GM23248 (cell line): ENCODE data around the gene ZNF569. TPM values are rescaled to one million over a fixed set of nuclear protein-coding genes. Genes with fewer than 3 reads are reported as not detected.

ENCODE experiments used
- DNase-seq: peaks from one replicate; pipeline ENCODE4 v3.0.0-alpha.2; 2015
- H2AFZ ChIP-seq: fragments of 200-600 bp; sonication (generic); 2 replicates; pipeline ENCODE4 v1.6.1; 2016; ENCODE audit warnings: antibody characterized with exemption
- H3F3A ChIP-seq: fragments of 200-600 bp; sonication (generic); 2 replicates; pipeline ENCODE4 v1.6.1; 2016; ENCODE audit warnings: mild to moderate bottlenecking, antibody characterized with exemption, mixed run types; ENCODE audit not compliant: insufficient read depth
- H3K27ac ChIP-seq: fragments of 200-600 bp; sonication (generic); 2 replicates; pipeline ENCODE4 v1.5.1; 2016; ENCODE audit warnings: mild to moderate bottlenecking
- H3K27me3 ChIP-seq: fragments of 200-600 bp; sonication (generic); replicated peaks from 2 replicates; pipeline ENCODE4 v1.6.1; 2016; ENCODE audit warnings: mild to moderate bottlenecking; ENCODE audit not compliant: insufficient read depth
- H3K36me3 ChIP-seq: fragments of 200-600 bp; sonication (generic); 2 replicates; pipeline ENCODE4 v1.6.1; 2016; ENCODE audit warnings: low read depth, mild to moderate bottlenecking
- H3K4me1 ChIP-seq: fragments of 200-600 bp; sonication (generic); 2 replicates; pipeline ENCODE4 v1.6.1; 2016; ENCODE audit warnings: mild to moderate bottlenecking; ENCODE audit not compliant: insufficient read depth
- H3K4me2 ChIP-seq: fragments of 200-600 bp; sonication (generic); one replicate; pipeline ENCODE4 v1.6.1; 2016; ENCODE audit warnings: mild to moderate bottlenecking; ENCODE audit not compliant: unreplicated experiment
- H3K4me3 ChIP-seq: fragments of 200-600 bp; sonication (generic); 2 replicates; pipeline ENCODE4 v1.5.1; 2016; ENCODE audit warnings: mild to moderate bottlenecking
- H3K79me2 ChIP-seq: fragments of 200-600 bp; sonication (generic); 2 replicates; pipeline ENCODE4 v1.6.1; 2016; ENCODE audit warnings: mild to moderate bottlenecking; ENCODE audit not compliant: insufficient read depth
- H3K9ac ChIP-seq: fragments of 200-600 bp; sonication (generic); 2 replicates; pipeline ENCODE4 v1.6.1; 2016; ENCODE audit warnings: mild to moderate bottlenecking
- H3K9me2 ChIP-seq: fragments of 200-600 bp; sonication (generic); 2 replicates; pipeline ENCODE4 v1.6.1; 2016; ENCODE audit warnings: mixed run types, mild to moderate bottlenecking, moderate library complexity; ENCODE audit not compliant: insufficient read depth
- H3K9me3 ChIP-seq: fragments of 200-600 bp; sonication (generic); one replicate; pipeline ENCODE4 v1.6.1; 2017; ENCODE audit warnings: low read depth
- H4K20me1 ChIP-seq: fragments of 200-600 bp; sonication (generic); 2 replicates; pipeline ENCODE4 v1.6.0; 2016; ENCODE audit not compliant: insufficient read depth
- EZH2 ChIP-seq: fragments of 200-600 bp; sonication (generic); IDR thresholded peaks from 2 replicates; pipeline ENCODE4 v1.6.1; 2018; ENCODE audit warnings: antibody characterized with exemption, mild to moderate bottlenecking; ENCODE audit not compliant: insufficient read depth, poor library complexity, severe bottlenecking
- EZH2phosphoT487 ChIP-seq: fragments of 200-600 bp; sonication (generic); IDR thresholded peaks from 2 replicates; pipeline ENCODE4 v1.6.1; 2018; ENCODE audit warnings: antibody characterized with exemption, moderate library complexity, mild to moderate bottlenecking, low read depth; ENCODE audit not compliant: insufficient read depth
- WGBS, 2 experiments: methylation state at CpG; one replicate each; pipeline ENCODE4 v1.1.6; 2015 to 2017; ENCODE audit warnings: low lambda C conversion rate in 2 of 2, low coverage in 1 of 2; ENCODE audit errors: missing lambda C conversion rate in 2 of 2; 5-methylcytosine and 5-hydroxymethylcytosine counted together
- in situ Hi-C: fragments of 300-500 bp; cut with MboI; formaldehyde crosslinking; loops from 2 replicates; pipeline ENCODE4 v1.15.0; 2020
- polyA plus RNA-seq: library from polyadenylated mRNA; unstranded; fragments of >200 nt; fragmentation: Nextera tagmentation; extraction: Ambion mirVana; gene quantifications from 2 replicates; pipeline ENCODE4 v1.2.1, GENCODE V29; 2016
- total RNA-seq: library from RNA; depleted of rRNA; stranded (reverse); fragments of >200 nt; shearing (Covaris generic); gene quantifications from 2 replicates; pipeline ENCODE4 v1.2.3, GENCODE V29; 2014

ZNF569 gene
- total and polyA plus RNA-seq, 2 experiments from 2014 or later, result 4.7 to 7.2 TPM

DNA sequence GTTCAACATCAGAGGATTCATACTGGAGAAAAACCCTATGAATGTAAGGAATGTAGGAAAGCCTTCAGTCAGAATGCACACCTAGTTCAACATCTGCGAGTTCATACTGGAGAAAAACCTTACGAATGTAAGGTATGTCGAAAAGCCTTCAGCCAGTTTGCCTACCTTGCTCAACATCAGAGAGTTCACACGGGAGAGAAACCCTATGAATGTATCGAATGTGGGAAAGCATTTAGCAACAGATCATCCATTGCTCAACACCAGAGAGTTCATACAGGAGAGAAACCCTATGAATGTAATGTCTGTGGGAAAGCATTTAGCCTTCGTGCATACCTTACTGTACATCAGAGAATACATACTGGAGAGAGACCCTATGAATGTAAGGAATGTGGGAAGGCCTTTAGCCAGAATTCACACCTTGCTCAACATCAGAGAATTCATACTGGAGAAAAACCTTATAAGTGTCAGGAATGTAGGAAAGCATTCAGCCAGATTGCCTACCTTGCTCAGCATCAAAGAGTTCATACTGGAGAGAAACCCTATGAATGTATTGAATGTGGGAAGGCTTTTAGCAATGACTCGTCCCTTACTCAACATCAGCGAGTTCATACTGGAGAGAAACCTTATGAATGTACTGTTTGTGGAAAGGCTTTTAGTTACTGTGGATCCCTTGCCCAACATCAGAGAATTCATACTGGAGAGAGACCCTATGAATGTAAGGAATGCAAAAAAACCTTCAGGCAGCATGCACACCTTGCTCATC lies 17.3 kb upstream of the ZNF569 start:
- H3K79me2 ChIP-seq, result no peaks in the 10 kb centered on the region
- in situ Hi-C loops, result no loop called here
- H3K36me3 ChIP-seq, result peaks cover 71% of the 10 kb centered on the region
- H2AFZ ChIP-seq, result no peak overlapping the region
- H3K27me3 ChIP-seq, result no peaks in the 10 kb centered on the region
- H3K4me1 ChIP-seq, result no peaks in the 10 kb centered on the region
- TF ChIP-seq EZH2 (no peak), EZH2phosphoT487 (no peak)
- no peak for DNase-seq
- no peaks in the 10 kb centered on the region for H4K20me1 ChIP-seq
- H3K4me3 ChIP-seq, result no peak overlapping the region
- H3F3A ChIP-seq, result peaks cover 12% of the 10 kb centered on the region
- 92 to 97% methylated on average over 8 of the region's 8 CpGs for WGBS, 2 experiments
- H3K9me2 ChIP-seq, result no peaks in the 10 kb centered on the region
- H3K9ac ChIP-seq, result no peak overlapping the region
- H3K9me3 ChIP-seq, result peaks cover 37% of the 10 kb centered on the region
- H3K4me2 ChIP-seq, result no peak overlapping the region
- no peak overlapping the region for H3K27ac ChIP-seq

DNA sequence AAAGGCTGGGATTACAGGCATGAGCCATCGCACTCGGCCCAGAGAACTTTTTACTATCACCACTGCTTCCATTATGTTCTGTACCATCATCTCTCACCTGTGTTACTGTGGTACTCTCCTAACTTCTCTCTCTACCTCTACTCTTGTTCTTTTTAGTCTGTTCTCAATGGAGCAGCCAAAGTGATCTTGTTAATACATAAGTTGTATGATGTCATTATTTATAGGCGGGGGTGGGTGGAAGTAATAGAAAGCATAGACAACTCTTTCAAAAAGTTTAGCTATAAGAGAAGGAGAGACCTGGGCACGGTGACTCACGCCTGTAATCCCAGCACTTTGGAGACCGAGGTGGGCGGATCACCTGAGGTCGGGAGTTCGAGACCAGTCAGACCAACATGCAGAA lies 4.9 kb upstream of the ZNF569 start:
- peaks cover 64% of the 10 kb centered on the region for H3K79me2 ChIP-seq
- no peak overlapping the region for H3K9ac ChIP-seq
- peaks cover 22% of the 10 kb centered on the region for H3K36me3 ChIP-seq
- in situ Hi-C loops, result no loop called here
- no peaks in the 10 kb centered on the region for H3K9me3 ChIP-seq
- H3K4me2 ChIP-seq, result no peak overlapping the region
- WGBS, 2 experiments, result 95 to 96% methylated on average over 9 of the region's 9 CpGs
- H3K9me2 ChIP-seq, result no peaks in the 10 kb centered on the region
- no peak overlapping the region for H3K27ac ChIP-seq
- TF ChIP-seq EZH2phosphoT487, result no peak
- TF ChIP-seq EZH2, result no peak
- no peaks in the 10 kb centered on the region for H3F3A ChIP-seq
- no peaks in the 10 kb centered on the region for H4K20me1 ChIP-seq
- no peaks in the 10 kb centered on the region for H3K4me1 ChIP-seq
- no peaks in the 10 kb centered on the region for H3K27me3 ChIP-seq
- H2AFZ ChIP-seq, result no peak overlapping the region
- no peak for DNase-seq
- H3K4me3 ChIP-seq, result no peak overlapping the region

DNA sequence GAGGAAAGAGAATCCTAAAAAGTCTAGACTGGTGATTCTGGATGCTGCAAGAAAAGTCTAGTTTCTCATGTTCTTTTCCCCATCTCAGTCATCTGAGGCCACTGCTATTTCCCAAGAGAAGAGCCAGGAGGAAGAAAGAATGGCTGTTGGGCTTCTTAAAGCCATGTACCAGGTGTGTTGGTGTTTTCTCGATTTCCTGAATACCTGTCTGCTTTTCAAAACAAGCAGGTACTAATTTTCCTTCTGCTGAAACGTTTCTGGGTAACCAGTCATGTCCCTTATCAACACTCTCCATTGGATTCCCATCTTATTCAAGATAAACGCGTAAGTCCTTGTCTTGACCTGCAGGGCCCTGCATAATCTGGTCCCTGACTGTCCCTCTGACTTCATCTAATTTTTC lies 3.0 kb upstream of the ZNF569 start:
- Histone ChIP-seq H4K20me1 (no peaks in the 10 kb centered on the region), H3K27ac (peak overlapping the region; percentile 90; the same call in 1 of the 2 replicates), H3K9me3 (no peaks in the 10 kb centered on the region), H3K36me3 (peaks cover 3% of the 10 kb centered on the region), H3K9ac (peak overlapping the region; percentile 85), H3K79me2 (peaks cover 69% of the 10 kb centered on the region), H3K4me2 (peak overlapping the region; percentile 84), H2AFZ (peak overlapping the region; percentile 97), H3K4me3 (peak overlapping the region; percentile 91), H3K27me3 (no peaks in the 10 kb centered on the region), H3F3A (no peaks in the 10 kb centered on the region), H3K9me2 (no peaks in the 10 kb centered on the region), H3K4me1 (no peaks in the 10 kb centered on the region)
- 74 to 75% methylated on average over 4 of the region's 4 CpGs for WGBS, 2 experiments
- in situ Hi-C loops, result no loop called here
- DNase-seq, result peak; percentile 26
- no peak for TF ChIP-seq EZH2
- no peak for TF ChIP-seq EZH2phosphoT487

DNA sequence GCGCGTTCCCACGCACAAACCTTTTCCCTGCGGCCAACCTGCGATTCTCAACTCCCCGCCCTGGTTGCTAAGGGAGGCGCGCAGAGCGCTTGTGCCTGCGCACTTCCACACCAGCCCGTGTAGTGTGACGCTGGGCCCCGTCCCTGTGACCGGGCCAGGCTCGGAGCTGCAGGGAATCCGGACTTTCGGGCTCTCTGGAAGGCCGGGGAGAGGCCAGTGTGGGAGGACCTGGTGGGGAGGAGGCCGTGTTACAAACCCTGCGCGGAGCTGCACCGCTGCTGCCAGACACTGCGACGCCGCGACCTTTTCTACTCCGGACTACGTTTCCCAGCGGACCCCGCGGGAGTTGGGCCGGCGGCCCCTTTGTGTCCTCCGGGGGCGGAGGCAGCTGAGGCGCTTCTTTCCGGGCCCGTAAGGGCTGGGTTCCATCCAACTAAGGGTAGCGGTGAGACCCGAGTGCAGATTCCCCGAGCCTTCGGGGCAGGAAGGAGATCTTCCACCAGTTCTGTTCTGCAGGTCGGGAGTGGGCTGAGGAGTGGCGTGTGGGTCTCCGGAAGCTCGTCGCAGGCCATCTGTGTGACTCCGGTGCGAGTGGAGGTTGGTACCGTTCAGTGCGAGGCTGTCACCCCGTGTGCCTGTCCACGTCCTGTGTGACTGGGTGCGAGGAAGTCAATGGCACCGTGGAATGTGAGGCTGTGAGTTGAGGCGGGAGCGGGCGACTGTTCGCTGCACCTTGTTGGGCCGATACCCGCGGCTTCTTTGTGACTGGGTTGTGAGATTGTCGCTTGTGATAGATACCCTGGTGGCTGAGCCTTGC lies 1.9 kb upstream of the ZNF569 start, which contains the start of gene ZNF570:
Gene ZNF570, plus strand, starts transcription at position 396 of the 817 bp plus-strand sequence. CDS start 999 bp downstream, outside the sequence.
- Histone ChIP-seq H3F3A (no peaks in the 10 kb centered on the region), H3K9ac (peak within 1 kb of the TSS; percentile 85), H3K4me2 (peak within 1 kb of the TSS; percentile 84), H3K9me2 (no peaks in the 10 kb centered on the region), H3K27me3 (no peaks in the 10 kb centered on the region), H3K36me3 (peaks cover 4% of the 10 kb centered on the region; the same call in 1 of the 2 replicates), H3K27ac (peak within 1 kb of the TSS; percentile 90), H3K9me3 (no peaks in the 10 kb centered on the region), H2AFZ (peak within 1 kb of the TSS; percentile 97), H3K4me3 (peak within 1 kb of the TSS; percentile 91), H3K4me1 (no peaks in the 10 kb centered on the region), H4K20me1 (no peaks in the 10 kb centered on the region), H3K79me2 (peaks cover 64% of the 10 kb centered on the region)
- 1 to 2% methylated on average over 58 to 61 of the region's 63 CpGs for WGBS, 2 experiments
- TF ChIP-seq EZH2phosphoT487 (no peak), EZH2 (no peak)
- DNase-seq, result peak; percentile 96
- in situ Hi-C loops, result no loop called here
